Activated T-helper 17 cell treated with anti-CD3 and anti-CD28 coated beads, Interleukin-2, amount 50 U/mL, for 72 hours (primary cell): ENCODE data around the gene GPC2. TPM values are rescaled to one million over a fixed set of nuclear protein-coding genes. Genes with fewer than 3 reads are reported as not detected.
A peak's percentile ranks its signal among the peaks of the same experiment; 100 is the strongest.
"Not testable (repeated sequence)": the region's sequence is repeated elsewhere in the genome, so short reads cannot be mapped to it uniquely, and the experiment has no call there.

Source experiments
- ATAC-seq: fragments of 150-1000 bp; cut with Tn5 transposase; replicated peaks from 2 replicates; pipeline ENCODE4 v1.10.0; 2021; ENCODE audit warnings: mild to moderate bottlenecking, moderate library complexity
- H3K27ac Mint-ChIP-seq: one replicate; pipeline ENCODE4 v1.8.0; 2022; ENCODE audit warnings: mixed read lengths
- H3K27me3 Mint-ChIP-seq: one replicate; pipeline ENCODE4 v1.8.0; 2022; ENCODE audit warnings: mixed read lengths
- H3K36me3 Mint-ChIP-seq: one replicate; pipeline ENCODE4 v1.8.0; 2022; ENCODE audit warnings: low read depth, mild to moderate bottlenecking, mixed read lengths
- H3K4me1 Mint-ChIP-seq: one replicate; pipeline ENCODE4 v1.8.0; 2022; ENCODE audit warnings: mixed read lengths
- H3K4me3 Mint-ChIP-seq: one replicate; pipeline ENCODE4 v1.8.0; 2022; ENCODE audit warnings: mild to moderate bottlenecking, mixed read lengths
- H3K9me3 Mint-ChIP-seq: one replicate; pipeline ENCODE4 v1.8.0; 2022; ENCODE audit warnings: mixed read lengths
- total RNA-seq, 2 donors: library from RNA; stranded (reverse); gene quantifications; one replicate each; pipeline ENCODE4 v1.2.3, GENCODE V29; 2022

GPC2 gene
- total RNA-seq, 2 donors from 2014 or later = 2.8 to 4.9 TPM

DNA sequence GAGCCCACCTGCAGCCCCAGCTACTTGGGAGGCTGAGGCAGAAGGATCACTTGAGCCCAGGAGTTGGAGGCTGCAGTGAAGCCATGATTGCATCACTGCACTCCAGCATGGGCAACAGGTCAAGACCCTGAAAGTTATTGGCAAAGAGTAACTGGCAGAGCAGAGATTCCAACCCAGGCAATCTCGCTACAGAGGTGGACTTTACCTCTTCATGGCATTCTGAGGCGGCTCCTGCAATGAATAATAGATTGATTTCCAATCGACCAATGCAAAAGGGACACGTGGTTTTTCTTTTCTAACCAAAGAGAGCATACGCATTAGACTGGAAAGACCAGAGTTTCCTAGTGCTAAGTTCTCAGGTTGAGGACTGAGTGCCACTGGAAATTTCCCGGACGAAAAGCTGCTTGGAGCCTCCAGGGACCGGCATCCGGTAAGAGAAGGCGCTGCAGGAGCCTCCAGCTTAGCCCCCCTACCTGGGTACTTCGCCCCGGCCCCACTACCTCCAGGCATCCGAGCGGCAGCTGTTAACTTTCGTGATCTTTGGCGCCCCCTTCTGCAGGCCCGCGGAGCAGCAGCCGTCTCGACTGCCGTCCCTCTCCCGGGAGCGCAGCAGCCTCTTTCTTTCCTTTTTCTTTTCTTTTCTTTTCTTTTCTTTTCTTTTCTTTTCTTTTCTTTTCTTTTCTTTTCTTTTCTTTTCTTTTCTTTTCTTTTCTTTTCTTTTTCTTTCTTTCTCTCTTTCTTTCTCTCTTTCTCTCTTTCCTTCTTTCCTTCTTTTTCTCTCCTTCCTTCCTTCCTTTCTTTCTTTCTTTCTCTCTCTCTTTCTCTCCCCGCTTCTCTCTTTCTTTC lies 46.4 kb downstream of the GPC2 start:
- no peaks in the 10 kb centered on the region for H3K27me3 Mint-ChIP-seq
- peak overlapping the region; percentile 53 for H3K4me3 Mint-ChIP-seq
- H3K27ac Mint-ChIP-seq = no peak overlapping the region
- no peak for ATAC-seq
- H3K9me3 Mint-ChIP-seq = no peaks in the 10 kb centered on the region
- H3K36me3 Mint-ChIP-seq = peaks cover 10% of the 10 kb centered on the region
- H3K4me1 Mint-ChIP-seq = no peaks in the 10 kb centered on the region

DNA sequence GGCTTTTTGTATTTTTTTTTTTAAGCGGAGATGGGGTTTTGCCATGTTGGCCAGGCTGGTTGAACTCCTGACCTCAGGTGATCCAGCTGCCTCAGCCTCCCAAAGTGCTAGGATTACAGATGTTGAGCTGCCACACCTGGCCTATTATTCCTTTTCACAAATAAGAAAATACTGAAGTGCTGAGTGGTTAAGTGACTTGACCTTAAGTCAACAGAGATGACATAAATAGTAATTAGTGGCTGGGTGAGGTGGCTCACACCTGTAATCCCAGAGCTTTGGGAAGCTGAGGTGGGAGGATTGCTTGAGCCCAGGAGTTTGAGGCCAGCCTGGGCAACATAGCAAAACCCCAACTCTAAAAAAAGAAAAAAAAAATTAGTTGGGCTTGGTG lies 47.0 kb downstream of the GPC2 start:
- peak overlapping the region; percentile 53 for H3K4me3 Mint-ChIP-seq
- not testable (repeated sequence) for H3K4me1 Mint-ChIP-seq, H3K27ac Mint-ChIP-seq, H3K9me3 Mint-ChIP-seq, H3K27me3 Mint-ChIP-seq, ATAC-seq
- H3K36me3 Mint-ChIP-seq = peaks cover 10% of the 10 kb centered on the region

DNA sequence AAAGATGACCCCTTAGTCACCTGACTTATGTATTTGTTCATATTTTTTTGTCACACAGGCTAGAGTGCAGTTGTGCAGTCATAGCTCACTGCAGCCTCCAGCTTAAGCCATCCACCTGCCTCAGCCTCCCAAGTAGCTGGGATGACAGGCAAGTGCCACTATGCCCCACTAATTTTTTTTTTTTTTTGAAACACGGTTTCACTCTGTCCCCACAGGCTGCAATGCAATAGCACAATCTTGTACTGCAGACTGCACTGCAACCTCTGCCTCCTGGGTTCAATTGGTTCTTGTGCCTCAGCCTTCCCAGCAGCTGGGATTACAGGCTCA lies 48.6 kb downstream of the GPC2 start:
- peaks cover 17% of the 10 kb centered on the region for H3K36me3 Mint-ChIP-seq

DNA sequence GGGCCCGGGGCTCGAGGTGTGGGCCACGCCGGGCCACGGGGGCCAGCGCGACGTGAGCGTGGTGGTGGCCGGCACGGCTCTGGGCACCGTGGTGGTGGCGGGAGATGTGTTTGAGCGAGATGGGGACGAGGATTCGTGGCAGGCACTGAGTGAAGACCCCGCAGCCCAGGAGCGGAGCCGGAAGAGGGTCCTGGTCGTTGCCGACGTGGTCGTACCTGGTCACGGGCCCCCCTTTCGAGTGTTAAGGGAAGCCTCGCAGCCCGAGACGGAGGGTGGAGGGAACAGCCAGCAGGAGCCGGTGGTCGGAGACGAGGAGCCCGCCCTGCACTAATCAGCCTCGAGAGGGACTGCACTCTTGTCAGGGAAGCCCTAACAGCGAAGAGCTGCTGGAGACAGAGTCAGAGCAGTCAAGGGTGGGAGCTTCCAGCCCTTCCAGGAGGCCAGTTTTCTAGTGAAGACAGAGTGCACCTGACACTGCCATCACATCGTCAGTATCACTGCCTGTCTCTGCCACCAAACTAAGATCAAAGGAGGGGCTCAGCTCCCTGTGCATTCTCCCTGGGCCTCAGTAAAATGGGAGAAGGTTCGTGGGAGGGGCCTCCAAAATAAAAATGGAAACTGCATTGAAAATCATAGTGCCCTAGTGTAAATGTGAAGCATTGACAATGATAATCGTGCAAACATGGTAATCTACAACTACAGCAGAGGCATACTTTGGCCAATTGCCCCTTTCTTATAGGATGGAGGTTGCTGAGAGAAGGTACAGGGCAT lies 49.1 kb downstream of the GPC2 start:
- H3K4me3 Mint-ChIP-seq = peak overlapping the region; percentile 98
- H3K27me3 Mint-ChIP-seq = no peaks in the 10 kb centered on the region
- H3K9me3 Mint-ChIP-seq = no peaks in the 10 kb centered on the region
- no peak overlapping the region for H3K27ac Mint-ChIP-seq
- no peak for ATAC-seq
- peaks cover 19% of the 10 kb centered on the region for H3K36me3 Mint-ChIP-seq
- peaks cover 5% of the 10 kb centered on the region for H3K4me1 Mint-ChIP-seq

More for the DNA sequence above, 48.6 kb downstream of the GPC2 start:
- Mint-ChIP-seq H3K27me3 (no peaks in the 10 kb centered on the region), H3K27ac (no peak overlapping the region), H3K4me3 (peak overlapping the region; percentile 98), H3K9me3 (no peaks in the 10 kb centered on the region), H3K4me1 (peaks cover 5% of the 10 kb centered on the region)
- no peak for ATAC-seq

DNA sequence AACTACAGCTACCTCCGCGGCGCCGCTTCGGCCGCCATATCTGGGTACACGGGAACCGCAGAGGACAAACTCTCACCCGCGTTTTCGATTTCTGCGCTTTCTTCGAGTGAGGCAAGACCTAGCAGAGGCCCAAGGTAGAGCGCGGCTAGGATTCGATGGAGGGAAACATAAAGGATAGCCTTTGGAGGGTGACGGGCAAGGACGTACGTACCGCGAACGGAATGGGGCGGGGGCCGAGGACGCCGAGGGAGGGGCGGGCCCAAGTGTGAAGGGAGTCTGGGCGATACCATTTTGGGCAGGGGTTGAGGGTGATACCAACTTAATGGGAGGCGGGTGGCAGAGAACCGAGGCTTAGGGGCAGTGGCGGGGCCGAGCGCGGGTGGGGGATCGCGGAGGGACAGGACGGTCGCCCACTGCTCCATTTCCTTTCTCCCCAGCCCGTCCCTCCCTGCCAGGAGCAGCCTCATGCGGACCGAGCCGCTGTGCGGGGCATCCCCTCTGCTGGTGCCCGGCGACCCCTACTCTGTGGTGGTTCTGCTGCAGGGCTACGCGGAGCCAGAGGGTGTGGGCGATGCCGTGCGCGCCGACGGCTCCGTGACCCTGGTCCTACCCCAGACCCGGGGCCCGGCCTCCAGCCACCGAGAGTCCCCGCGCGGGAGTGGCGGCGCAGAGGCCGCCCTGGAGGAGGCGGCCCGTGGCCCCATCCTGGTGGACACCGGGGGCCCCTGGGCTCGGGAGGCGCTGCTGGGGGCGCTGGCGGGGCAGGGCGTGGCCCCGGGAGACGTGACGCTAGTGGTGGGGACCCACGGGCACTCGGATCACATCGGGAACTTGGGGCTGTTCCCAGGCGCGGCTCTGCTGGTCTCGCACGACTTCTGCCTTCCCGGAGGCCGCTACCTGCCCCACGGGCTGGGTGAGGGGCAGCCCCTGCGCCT lies 50.0 kb downstream of the GPC2 start, which contains the start of gene MBLAC1:
Gene MBLAC1, plus strand, starts transcription at position 37 of the 935 bp plus-strand sequence. Its CDS starts 429 bp downstream, at position 466.
- peak within 1 kb of the TSS; percentile 98 for H3K4me3 Mint-ChIP-seq
- peak; percentile 81 for ATAC-seq
- peaks cover 5% of the 10 kb centered on the region for H3K4me1 Mint-ChIP-seq
- H3K27me3 Mint-ChIP-seq = no peaks in the 10 kb centered on the region
- peaks cover 27% of the 10 kb centered on the region for H3K36me3 Mint-ChIP-seq
- peak within 1 kb of the TSS; percentile 98 for H3K27ac Mint-ChIP-seq
- no peaks in the 10 kb centered on the region for H3K9me3 Mint-ChIP-seq

DNA sequence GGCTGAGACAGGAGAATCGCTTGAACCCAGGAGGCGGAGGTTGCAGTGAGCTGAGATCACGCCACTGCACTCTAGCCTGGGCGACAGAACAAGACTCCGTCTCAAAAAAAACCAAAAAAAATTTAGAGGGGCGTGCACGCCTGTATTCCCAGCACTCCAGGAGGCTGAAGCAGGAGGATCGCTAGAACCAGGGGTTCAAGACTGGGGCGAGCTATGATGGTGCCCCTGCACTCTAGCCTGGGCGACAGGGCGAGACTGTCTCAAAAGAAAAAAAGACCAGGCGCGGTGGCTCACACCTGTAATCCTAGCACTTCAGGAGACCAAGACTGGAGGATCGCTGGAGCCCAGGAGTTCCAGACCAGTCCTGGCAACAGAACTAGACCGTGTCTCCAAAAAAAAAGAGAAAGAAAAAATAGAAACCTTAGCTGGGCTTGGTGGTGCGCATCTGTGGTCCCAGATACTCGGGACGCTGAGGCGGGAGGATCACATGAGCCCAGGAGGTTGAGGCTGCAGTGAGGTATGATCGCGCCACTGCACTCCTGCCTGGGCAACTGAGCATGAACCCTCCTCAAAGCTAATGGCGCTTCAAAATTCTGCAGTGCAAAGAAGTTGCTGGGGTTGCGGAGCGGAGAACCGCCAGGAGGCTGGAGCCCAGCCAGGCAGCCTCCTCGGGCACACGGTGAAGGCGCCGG lies 50.8 kb downstream of the GPC2 start:
- Mint-ChIP-seq H3K27me3 (no peaks in the 10 kb centered on the region), H3K4me3 (peak overlapping the region; percentile 98), H3K27ac (peak overlapping the region; percentile 98), H3K9me3 (no peaks in the 10 kb centered on the region), H3K36me3 (peaks cover 29% of the 10 kb centered on the region), H3K4me1 (peaks cover 5% of the 10 kb centered on the region)
- ATAC-seq = peak; percentile 43

DNA sequence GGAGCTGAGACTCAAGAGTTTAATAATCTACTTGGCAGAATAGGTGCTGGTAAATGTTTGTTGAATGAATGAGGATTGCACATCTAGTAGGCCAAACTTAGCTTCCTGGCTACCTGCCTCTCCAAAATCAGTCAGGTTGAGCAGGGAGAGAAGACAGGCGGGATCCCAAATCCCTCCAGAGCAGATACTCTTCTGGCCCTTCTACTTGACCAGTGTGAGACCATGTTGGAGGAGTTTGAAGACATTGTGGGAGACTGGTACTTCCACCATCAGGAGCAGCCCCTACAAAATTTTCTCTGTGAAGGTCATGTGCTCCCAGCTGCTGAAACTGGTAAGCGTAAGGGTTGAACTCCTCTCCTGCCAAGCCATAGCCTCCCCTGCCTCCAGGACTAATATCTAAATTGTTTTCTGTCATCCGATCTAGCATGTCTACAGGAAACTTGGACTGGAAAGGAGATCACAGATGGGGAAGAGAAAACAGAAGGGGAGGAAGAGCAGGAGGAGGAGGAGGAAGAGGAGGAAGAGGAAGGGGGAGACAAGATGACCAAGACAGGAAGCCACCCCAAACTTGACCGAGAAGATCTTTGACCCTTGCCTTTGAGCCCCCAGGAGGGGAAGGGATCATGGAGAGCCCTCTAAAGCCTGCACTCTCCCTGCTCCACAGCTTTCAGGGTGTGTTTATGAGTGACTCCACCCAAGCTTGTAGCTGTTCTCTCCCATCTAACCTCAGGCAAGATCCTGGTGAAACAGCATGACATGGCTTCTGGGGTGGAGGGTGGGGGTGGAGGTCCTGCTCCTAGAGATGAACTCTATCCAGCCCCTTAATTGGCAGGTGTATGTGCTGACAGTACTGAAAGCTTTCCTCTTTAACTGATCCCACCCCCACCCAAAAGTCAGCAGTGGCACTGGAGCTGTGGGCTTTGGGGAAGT lies 52.6 kb downstream of the GPC2 start:
- Mint-ChIP-seq H3K4me3 (peak overlapping the region; percentile 98), H3K36me3 (peaks cover 33% of the 10 kb centered on the region), H3K4me1 (peaks cover 5% of the 10 kb centered on the region), H3K27ac (peak overlapping the region; percentile 78), H3K27me3 (no peaks in the 10 kb centered on the region), H3K9me3 (no peaks in the 10 kb centered on the region)
- ATAC-seq = no peak

DNA sequence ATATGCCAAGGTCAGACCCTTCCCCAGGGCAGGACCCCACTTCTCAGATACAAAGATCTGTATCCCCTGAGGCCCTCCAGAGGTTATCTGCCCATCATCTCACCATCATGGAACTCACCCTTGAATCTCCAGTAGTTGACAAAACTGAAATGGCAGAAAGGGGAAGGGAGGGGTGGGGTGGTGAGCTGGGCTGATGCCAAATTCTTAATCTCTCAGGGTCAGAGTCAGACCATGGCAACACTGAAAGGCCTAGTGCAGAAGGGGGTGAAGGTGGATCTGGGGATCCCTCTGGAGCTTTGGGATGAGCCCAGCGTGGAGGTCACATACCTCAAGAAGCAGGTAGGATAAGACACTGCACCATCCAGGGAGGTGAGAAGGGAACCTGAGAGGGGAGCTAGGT lies 54.6 kb downstream of the GPC2 start:
- no peak overlapping the region for H3K4me3 Mint-ChIP-seq
- H3K27me3 Mint-ChIP-seq = no peaks in the 10 kb centered on the region
- no peak for ATAC-seq
- no peak overlapping the region for H3K27ac Mint-ChIP-seq
- H3K4me1 Mint-ChIP-seq = peaks cover 5% of the 10 kb centered on the region
- H3K36me3 Mint-ChIP-seq = peaks cover 44% of the 10 kb centered on the region
- H3K9me3 Mint-ChIP-seq = no peaks in the 10 kb centered on the region

DNA sequence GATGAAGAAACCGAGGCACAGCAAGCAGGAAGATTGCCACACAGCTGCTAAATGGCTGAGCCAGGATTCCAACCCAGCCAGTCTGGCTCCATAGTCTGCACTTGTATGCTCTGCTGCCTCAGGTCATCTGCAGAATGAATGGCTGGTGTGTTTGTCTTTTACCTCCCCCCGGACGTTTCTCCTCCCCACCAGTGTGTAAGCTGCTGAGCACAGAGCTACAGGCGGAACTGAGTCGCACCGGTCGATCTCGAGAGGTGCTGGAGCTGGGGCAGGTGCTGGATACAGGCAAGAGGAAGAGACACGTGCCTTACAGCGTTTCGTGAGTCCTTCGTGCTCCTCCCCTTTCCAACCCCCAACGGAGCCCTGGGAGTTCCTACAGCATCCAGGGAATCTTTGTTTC lies 55.1 kb downstream of the GPC2 start:
- Mint-ChIP-seq H3K9me3 (no peaks in the 10 kb centered on the region), H3K36me3 (peaks cover 44% of the 10 kb centered on the region), H3K4me3 (no peak overlapping the region), H3K27ac (no peak overlapping the region), H3K4me1 (peaks cover 5% of the 10 kb centered on the region), H3K27me3 (no peaks in the 10 kb centered on the region)
- ATAC-seq = no peak

DNA sequence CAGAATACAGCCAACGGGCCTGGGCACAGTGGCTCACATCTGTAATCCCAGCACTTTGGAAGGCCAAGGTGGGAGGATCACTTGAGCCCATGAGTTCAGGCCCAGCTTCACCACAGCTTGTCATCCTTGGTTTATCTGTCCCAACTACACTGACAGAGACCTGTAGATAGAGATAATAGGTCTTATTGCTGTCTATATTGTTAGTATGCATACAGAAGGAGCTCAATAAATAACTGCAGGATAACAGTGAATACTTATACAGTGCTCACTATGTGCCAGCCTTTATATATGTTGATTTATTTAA lies 56.5 kb downstream of the GPC2 start:
- Mint-ChIP-seq H3K9me3 (no peaks in the 10 kb centered on the region), H3K36me3 (peaks cover 34% of the 10 kb centered on the region), H3K27ac (peak overlapping the region; percentile 100), H3K4me3 (peak overlapping the region; percentile 92), H3K27me3 (no peaks in the 10 kb centered on the region), H3K4me1 (peaks cover 10% of the 10 kb centered on the region)
- no peak for ATAC-seq

DNA sequence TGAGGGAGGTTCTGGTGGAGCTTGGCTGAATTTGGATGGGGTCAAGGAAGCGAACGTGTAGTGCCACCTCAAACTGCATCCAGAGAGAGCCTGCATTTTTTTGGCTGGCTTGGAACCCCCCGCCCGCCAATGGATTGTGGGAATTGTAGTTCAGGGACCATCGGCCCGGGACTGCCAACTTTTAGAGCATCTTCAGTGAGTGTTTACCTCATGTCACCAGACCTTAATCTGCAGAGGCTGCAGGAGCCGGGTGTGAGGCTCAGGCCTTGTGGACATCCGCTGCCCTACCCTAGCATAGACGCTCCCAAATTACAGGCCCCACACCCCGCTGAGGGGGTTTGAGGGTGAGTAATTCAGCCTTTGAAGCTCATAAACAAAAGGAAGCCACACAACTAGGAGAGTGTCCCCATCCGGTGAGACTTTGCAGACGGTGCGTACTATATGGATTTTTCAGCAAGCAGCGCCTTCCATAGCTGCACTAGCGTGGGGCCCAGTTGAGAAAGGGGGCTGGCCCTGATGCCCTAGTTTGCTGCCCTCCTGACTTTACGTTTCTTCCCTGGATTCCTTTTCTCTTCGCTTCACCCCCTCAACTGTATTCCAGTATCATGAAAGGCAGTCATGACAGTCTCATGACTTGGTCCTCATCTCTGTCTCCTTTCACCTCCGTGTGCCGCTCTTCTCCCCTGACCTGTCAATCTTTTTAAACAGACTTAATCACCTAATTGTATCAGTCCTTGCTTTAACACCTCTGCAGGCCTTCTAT lies 57.0 kb downstream of the GPC2 start:
- peak; percentile 70 for ATAC-seq
- H3K27me3 Mint-ChIP-seq = no peaks in the 10 kb centered on the region
- no peaks in the 10 kb centered on the region for H3K9me3 Mint-ChIP-seq
- H3K36me3 Mint-ChIP-seq = peaks cover 34% of the 10 kb centered on the region
- peaks cover 10% of the 10 kb centered on the region for H3K4me1 Mint-ChIP-seq
- H3K4me3 Mint-ChIP-seq = peak overlapping the region; percentile 92
- peak overlapping the region; percentile 100 for H3K27ac Mint-ChIP-seq
